Measurements from ENCODE around the gene JMJD8.

Gene JMJD8

DNA sequence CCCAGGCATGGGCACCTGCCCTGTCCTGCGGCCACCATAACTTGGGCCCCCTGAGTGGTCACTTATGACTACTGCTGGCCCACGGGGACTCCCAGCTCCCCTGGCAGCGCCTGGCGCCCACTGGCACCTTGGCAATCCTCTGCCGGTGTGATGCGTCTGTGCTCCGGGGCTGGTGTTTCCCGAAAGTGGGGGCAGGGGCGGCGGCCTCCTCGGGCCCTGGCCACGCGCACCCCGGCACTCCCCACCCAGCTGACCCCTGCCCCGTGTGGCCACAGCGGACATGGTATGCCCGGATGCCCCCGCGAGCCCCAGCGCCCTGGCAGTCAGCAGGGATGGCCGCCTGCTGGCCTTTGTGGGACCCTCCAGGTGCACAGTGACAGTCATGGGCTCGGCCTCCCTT lies 26.6 kb downstream of the JMJD8 start:
- no peak overlapping the region for H3K27ac ChIP-seq
- TF ChIP-seq, protein P1, sequence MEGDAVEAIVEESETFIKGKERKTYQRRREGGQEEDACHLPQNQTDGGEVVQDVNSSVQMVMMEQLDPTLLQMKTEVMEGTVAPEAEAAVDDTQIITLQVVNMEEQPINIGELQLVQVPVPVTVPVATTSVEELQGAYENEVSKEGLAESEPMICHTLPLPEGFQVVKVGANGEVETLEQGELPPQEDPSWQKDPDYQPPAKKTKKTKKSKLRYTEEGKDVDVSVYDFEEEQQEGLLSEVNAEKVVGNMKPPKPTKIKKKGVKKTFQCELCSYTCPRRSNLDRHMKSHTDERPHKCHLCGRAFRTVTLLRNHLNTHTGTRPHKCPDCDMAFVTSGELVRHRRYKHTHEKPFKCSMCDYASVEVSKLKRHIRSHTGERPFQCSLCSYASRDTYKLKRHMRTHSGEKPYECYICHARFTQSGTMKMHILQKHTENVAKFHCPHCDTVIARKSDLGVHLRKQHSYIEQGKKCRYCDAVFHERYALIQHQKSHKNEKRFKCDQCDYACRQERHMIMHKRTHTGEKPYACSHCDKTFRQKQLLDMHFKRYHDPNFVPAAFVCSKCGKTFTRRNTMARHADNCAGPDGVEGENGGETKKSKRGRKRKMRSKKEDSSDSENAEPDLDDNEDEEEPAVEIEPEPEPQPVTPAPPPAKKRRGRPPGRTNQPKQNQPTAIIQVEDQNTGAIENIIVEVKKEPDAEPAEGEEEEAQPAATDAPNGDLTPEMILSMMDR (conservative IDR thresholded peaks at IDR 0.05) = no peak

DNA sequence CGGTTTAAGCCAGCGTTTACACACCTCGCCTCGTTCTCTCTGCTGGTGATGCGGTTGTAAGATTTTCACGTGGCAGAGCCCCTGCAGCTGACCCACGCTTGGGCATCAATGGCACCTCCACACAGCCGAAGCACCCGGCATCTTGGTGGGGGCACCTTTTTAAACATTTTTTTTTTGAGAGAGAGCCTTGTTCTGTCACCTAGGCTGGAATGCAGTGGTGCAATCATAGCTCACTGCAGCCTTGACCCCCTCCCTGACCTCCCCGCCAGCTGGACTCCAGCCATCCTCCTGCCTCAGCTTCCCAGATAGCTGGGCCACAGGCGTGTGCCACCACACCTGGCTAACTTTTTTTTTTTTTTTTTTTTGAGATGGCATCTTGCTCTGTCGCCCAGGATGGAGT lies 30.1 kb downstream of the JMJD8 start:
- H3K27ac ChIP-seq = no peak overlapping the region
- TF ChIP-seq, protein P1 (conservative IDR thresholded peaks at IDR 0.05) = no peak

DNA sequence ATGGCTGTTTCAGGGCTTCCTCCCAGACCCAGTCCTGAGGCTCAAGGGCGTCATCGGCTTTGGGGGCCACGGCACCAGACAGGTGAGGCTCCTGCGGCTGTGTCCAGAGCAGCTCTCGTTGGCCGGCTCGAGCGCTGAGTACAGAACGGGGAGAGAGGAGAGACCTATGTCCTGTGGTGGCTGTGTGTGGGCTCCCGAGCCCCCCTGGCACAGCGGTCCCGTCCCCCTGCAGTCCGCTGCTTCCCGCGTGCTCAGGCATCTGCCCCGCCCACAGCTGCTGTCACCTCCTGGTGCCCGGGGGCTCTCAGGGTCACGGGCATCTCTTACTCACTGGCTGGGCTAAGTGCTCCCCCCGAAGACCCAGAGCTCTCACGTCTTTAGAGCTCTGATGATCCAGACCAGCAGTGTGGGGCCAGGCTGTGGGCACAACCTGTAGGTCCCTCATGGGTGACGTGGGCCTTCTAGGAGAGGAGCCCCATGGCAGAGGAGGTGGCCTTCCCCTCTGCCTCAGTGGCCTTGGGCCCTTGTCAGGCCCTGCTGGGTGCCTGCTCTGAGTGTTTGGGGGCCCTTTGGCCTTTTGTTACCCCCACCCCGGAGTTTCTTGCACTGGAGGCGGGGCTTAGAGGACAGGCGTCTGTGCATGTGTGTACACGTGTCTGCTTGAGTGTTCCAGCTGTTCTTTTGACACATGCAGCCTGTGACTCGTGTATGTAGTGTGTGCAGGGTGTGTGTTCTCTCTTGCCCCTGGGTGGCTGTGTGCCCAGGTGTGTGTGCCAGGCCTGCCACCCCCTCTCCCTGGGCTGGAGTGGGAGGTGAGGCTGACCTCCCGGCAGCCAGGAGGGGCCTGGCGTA lies 31.5 kb downstream of the JMJD8 start:
- TF ChIP-seq, protein P1 (conservative IDR thresholded peaks at IDR 0.05) = no peak
- no peak overlapping the region for H3K27ac ChIP-seq

DNA sequence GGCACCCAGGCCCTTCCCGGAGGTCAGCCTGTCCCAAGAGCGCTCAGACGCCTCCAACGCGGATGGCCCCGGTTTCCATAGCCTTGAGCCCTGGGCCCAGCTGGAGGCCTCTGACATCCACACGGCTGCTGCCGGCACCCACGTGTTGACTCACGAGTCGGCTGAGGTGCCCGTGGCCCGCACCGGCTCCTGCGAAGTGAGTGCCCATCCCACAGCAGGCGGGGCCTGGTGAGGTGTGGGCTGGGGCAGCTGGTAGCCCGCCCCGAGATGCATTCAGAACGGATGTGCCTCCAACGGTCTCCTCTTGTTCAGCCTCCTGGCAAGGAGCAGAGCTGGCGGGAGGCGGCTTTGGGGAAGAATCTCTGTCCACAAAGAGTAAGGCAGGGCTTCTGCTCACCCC lies 32.3 kb downstream of the JMJD8 start:
- H3K27ac ChIP-seq = no peak overlapping the region
- TF ChIP-seq, protein P1 (conservative IDR thresholded peaks at IDR 0.05) = no peak

DNA sequence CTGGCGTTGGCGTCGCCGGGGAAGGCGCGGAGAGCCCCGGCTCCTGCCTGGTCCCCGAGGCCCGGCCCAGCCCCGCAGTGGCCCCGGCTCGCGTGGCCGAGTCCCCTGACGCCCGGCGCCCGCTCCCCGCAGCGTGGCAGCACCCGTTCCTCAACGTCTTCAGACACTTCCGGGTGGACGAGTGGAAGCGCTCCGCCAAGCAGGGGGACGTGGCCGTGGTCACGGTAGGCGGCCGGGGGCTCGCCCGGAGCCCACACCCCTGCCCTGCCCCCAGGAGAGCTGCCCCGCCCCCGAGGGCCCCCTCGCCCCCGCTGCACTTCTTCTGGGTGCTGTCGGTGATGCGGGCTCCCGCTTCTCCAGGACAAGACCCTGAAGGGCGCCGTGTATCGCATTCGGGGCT lies 34.5 kb downstream of the JMJD8 start:
- TF ChIP-seq, protein P1 (conservative IDR thresholded peaks at IDR 0.05) = no peak
- H3K27ac ChIP-seq = peak overlapping the region; percentile 75

DNA sequence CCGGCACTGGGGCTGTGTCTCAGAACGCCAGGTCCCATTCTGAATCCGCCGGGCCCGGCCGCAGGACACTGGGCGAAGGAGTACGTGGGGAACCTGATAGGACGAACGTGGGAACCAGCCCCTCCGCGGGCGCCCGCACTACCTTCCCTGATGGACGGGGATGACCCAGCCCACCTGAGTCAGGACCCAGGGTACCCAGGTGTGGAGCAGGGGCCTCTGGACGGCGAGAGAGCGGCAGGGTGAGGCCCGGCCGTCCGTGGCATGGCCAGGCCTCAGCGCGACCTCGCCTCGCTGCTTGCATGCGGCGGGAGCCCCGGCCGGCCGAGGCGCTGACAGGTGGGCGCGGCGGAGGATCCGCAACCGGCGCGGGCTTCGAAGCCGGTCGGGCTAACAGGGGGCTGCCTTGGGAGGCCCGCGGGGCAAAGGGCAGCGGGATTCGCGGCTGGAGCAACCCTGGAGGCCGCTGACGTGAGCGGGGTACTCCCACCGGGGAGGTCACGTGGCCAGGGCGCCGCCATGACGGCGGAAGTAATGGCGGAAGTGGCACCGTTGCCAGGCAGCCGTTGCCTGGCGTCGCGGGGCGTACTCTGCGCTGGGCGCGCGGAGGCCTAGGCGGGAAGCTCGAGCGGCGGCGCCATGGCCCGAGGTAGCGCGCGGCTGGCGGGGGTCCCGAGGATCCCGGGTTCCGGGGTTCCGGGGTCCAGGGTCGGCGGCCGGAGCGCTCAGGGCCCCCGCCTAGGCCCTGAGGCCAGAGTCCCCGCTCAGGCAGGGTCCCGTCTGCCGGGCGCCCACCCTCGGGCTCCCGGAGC lies 35.1 kb downstream of the JMJD8 start, which contains the start of gene WDR90:
TSS of gene WDR90 (plus strand) at position 585 of the 809 bp plus-strand sequence. CDS start at position 637, 52 bp downstream.
- H3K27ac ChIP-seq = peak within 1 kb of the TSS; percentile 75
- TF ChIP-seq, protein P1 (conservative IDR thresholded peaks at IDR 0.05) = no peak

DNA sequence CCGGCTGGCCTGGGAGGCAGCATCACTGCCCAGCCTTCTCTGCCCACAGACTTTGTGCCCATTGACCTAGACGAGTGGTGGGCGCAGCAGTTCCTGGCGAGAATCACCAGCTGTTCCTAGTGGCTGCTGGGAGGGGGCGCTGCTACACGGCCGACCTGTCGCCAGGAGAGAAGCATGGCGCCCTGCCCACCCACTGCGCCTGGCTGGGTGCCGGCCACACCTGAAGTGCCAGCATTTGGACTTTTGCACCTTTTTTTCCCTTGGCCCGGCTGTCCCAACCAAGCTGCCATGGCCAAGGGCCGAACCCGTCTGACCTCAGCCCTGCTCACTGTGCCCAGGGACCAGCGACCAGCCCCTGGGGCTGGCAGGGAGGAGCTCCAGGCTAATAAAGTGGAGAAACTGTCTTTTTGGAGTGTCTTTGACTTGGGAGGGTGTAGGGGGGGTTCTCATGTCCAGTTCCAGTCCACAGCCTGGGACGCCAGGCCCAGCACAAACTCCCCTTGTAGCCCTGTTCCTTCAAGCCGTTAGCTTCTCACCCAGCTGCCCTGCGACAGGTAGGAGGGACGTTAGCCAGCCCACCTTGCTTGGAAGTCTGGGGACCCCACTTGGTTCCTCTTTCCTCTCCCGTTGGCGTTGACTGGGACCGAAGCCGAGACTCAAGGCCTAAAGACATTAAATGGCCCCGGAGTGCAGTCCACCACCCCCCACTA lies 35.9 kb downstream of the JMJD8 start:
- H3K27ac ChIP-seq = peak overlapping the region; percentile 75

More for the DNA sequence above, 35.9 kb downstream of the JMJD8 start:
- TF ChIP-seq, protein P1 (conservative IDR thresholded peaks at IDR 0.05) = peak; percentile 29

Data from VCaP (cell line).